ENCODE results near the gene GUCA2A. TPM values are rescaled to one million over a fixed set of nuclear protein-coding genes. Genes with fewer than 3 reads are reported as not detected.

Gene GUCA2A
- total RNA-seq, 2 experiments from 2014 or later: not detected

- intact Hi-C loops (cut with micrococcal nuclease; ENCODE audit: unreplicated experiment): loop anchor here (5.0 kb wide), 1 partner anchor 573 kb away; no protein-coding TSS in a partner anchor
- Histone ChIP-seq H3K79me2 (ENCODE audit: insufficient read depth, low read depth, low read length) (no peaks in the 10 kb centered on the region), H2AFZ (ENCODE audit: low read length) (no peak overlapping the region), H4K20me1 (ENCODE audit: insufficient read depth, low read length) (no peaks in the 10 kb centered on the region), H3K4me1 (ENCODE audit: insufficient read depth, low read length, poor library complexity, severe bottlenecking) (no peaks in the 10 kb centered on the region), H3K9me2 (ENCODE audit: insufficient read depth, low read length) (no peaks in the 10 kb centered on the region), H3K4me2 (ENCODE audit: low read length) (no peak overlapping the region), H3K27ac (ENCODE audit: low read depth, low read length, poor library complexity, severe bottlenecking) (no peak overlapping the region), H3K4me3 (ENCODE audit: low read depth, low read length, poor library complexity, severe bottlenecking) (no peak overlapping the region), H3K36me3 (ENCODE audit: insufficient read depth, low read length) (no peaks in the 10 kb centered on the region), H3K9me3 (ENCODE audit: low read length) (no peaks in the 10 kb centered on the region)
- no peak for TF ChIP-seq CTCF (conservative IDR thresholded peaks at IDR 0.05; ENCODE audit: low read length)
- no peak for TF ChIP-seq EZH2phosphoT487 (IDR thresholded peaks at IDR 0.05; ENCODE audit: borderline replicate concordance, low read depth, low read length)
- BruUV-seq (replicated peaks): no TSS peak
- ChIA-PET CTCF (ENCODE audit: unreplicated experiment) (no interaction called here), POLR2A (no interaction called here)
- DNase-seq (ENCODE audit: low spot score): no peak
Measured at GRCh38 chr1:42145389-42145716, 19.2 kb downstream of the GUCA2A start.

GRCh38 chr1:42144711-42145388 is 19.7 kb downstream of the GUCA2A start:
- H4K20me1 ChIP-seq (ENCODE audit: insufficient read depth, low read length): no peaks in the 10 kb centered on the region
- CTCF ChIA-PET (ENCODE audit: unreplicated experiment): no interaction called here
- no TSS peak for BruUV-seq (replicated peaks)
- TF ChIP-seq EZH2phosphoT487 (IDR thresholded peaks at IDR 0.05; ENCODE audit: borderline replicate concordance, low read depth, low read length) (no peak), CTCF (conservative IDR thresholded peaks at IDR 0.05; ENCODE audit: low read length) (no peak)
- DNase-seq (ENCODE audit: low spot score): no peak
- no peak overlapping the region for H2AFZ ChIP-seq (ENCODE audit: low read length)
- no peaks in the 10 kb centered on the region for H3K9me2 ChIP-seq (ENCODE audit: insufficient read depth, low read length)
- no peaks in the 10 kb centered on the region for H3K4me1 ChIP-seq (ENCODE audit: insufficient read depth, low read length, poor library complexity, severe bottlenecking)
- no peak overlapping the region for H3K27ac ChIP-seq (ENCODE audit: low read depth, low read length, poor library complexity, severe bottlenecking)
- H3K36me3 ChIP-seq (ENCODE audit: insufficient read depth, low read length): no peaks in the 10 kb centered on the region
- no peaks in the 10 kb centered on the region for H3K79me2 ChIP-seq (ENCODE audit: insufficient read depth, low read depth, low read length)
- intact Hi-C loops (cut with micrococcal nuclease; ENCODE audit: unreplicated experiment): loop anchor here (5.0 kb wide), 1 partner anchor 573 kb away; no protein-coding TSS in a partner anchor
- H3K9me3 ChIP-seq (ENCODE audit: low read length): no peaks in the 10 kb centered on the region
- POLR2A ChIA-PET: no interaction called here
- no peak overlapping the region for H3K4me3 ChIP-seq (ENCODE audit: low read depth, low read length, poor library complexity, severe bottlenecking)
- H3K4me2 ChIP-seq (ENCODE audit: low read length): no peak overlapping the region

- Histone ChIP-seq H3K9me2 (ENCODE audit: insufficient read depth, low read length) (no peaks in the 10 kb centered on the region), H3K79me2 (ENCODE audit: insufficient read depth, low read depth, low read length) (no peaks in the 10 kb centered on the region), H4K20me1 (ENCODE audit: insufficient read depth, low read length) (no peaks in the 10 kb centered on the region), H3K4me1 (ENCODE audit: insufficient read depth, low read length, poor library complexity, severe bottlenecking) (no peaks in the 10 kb centered on the region), H3K4me3 (ENCODE audit: low read depth, low read length, poor library complexity, severe bottlenecking) (no peak overlapping the region), H3K27ac (ENCODE audit: low read depth, low read length, poor library complexity, severe bottlenecking) (no peak overlapping the region), H3K4me2 (ENCODE audit: low read length) (no peak overlapping the region), H3K9me3 (ENCODE audit: low read length) (no peaks in the 10 kb centered on the region), H3K36me3 (ENCODE audit: insufficient read depth, low read length) (no peaks in the 10 kb centered on the region), H2AFZ (ENCODE audit: low read length) (no peak overlapping the region)
- intact Hi-C loops (cut with micrococcal nuclease; ENCODE audit: unreplicated experiment): no loop called here
- no TSS peak for BruUV-seq (replicated peaks)
- TF ChIP-seq CTCF (conservative IDR thresholded peaks at IDR 0.05; ENCODE audit: low read length) (no peak), EZH2phosphoT487 (IDR thresholded peaks at IDR 0.05; ENCODE audit: borderline replicate concordance, low read depth, low read length) (no peak)
- ChIA-PET CTCF (ENCODE audit: unreplicated experiment) (no interaction called here), POLR2A (no interaction called here)
- no peak for DNase-seq (ENCODE audit: low spot score)
Measured at GRCh38 chr1:42143896-42144710, 20.4 kb downstream of the GUCA2A start.
